GOT3 (cell line): ENCODE results near the gene RHCG.
"Not testable (repeated sequence)": the region's sequence is repeated elsewhere in the genome, so short reads cannot be mapped to it uniquely, and the experiment has no call there.

ENCODE experiments used
- DNase-seq: peaks from one replicate; lab custom pipeline; 2025; ENCODE audit warnings: mixed read lengths; lab: John Stamatoyannopoulos, UW

RHCG gene

GRCh38 chr15:89477411-89478242 lies 18.8 kb downstream of the RHCG start:
- DNase-seq: no peak

GRCh38 chr15:89475661-89476060 lies 20.7 kb downstream of the RHCG start:
- no peak for DNase-seq

GRCh38 chr15:89472785-89473256 lies 23.6 kb downstream of the RHCG start:
- DNase-seq: no peak

GRCh38 chr15:89469426-89470096 lies 26.8 kb downstream of the RHCG start:
- DNase-seq: no peak

- not testable (repeated sequence) for DNase-seq
Measured at GRCh38 chr15:89468813-89469212, 27.6 kb downstream of the RHCG start.

- DNase-seq: no peak
Measured at GRCh38 chr15:89463113-89463512, 33.3 kb downstream of the RHCG start.

GRCh38 chr15:89462198-89462912 lies 34.0 kb downstream of the RHCG start:
- DNase-seq: no peak

GRCh38 chr15:89461386-89461785 lies 35.0 kb downstream of the RHCG start:
- DNase-seq: no peak

GRCh38 chr15:89460048-89460447 lies 36.3 kb downstream of the RHCG start:
- no peak for DNase-seq

- no peak for DNase-seq
Measured at GRCh38 chr15:89459271-89460038, 36.9 kb downstream of the RHCG start.

GRCh38 chr15:89458440-89458839 lies 37.9 kb downstream of the RHCG start:
- DNase-seq: no peak

GRCh38 chr15:89457086-89457485 lies 39.3 kb downstream of the RHCG start:
- no peak for DNase-seq

- DNase-seq: no peak
Measured at GRCh38 chr15:89455535-89455934, 40.8 kb downstream of the RHCG start.

GRCh38 chr15:89452330-89452836 lies 44.0 kb downstream of the RHCG start:
- no peak for DNase-seq

GRCh38 chr15:89451846-89452245 lies 44.5 kb downstream of the RHCG start:
- DNase-seq: no peak

- DNase-seq: no peak
Measured at GRCh38 chr15:89450076-89451006, 46.0 kb downstream of the RHCG start.

GRCh38 chr15:89448825-89449224 lies 47.6 kb downstream of the RHCG start:
- DNase-seq: no peak

- DNase-seq: no peak
Measured at GRCh38 chr15:89447676-89448075, 48.7 kb downstream of the RHCG start.

GRCh38 chr15:89446255-89446891 lies 50.0 kb downstream of the RHCG start:
- DNase-seq: no peak

GRCh38 chr15:89445518-89445917 lies 50.9 kb downstream of the RHCG start:
- no peak for DNase-seq
